HFFc6 (cell line): ENCODE data around the gene LGALS3BP. TPM values are rescaled to one million over a fixed set of nuclear protein-coding genes. Genes with fewer than 3 reads are reported as not detected.

Experiments
- DNase-seq: peaks from one replicate; pipeline ENCODE4 v3.0.0-alpha.2; 2018
- H3K27ac Mint-ChIP-seq: 2 replicates; pipeline ENCODE4 v1.8.0; 2020; ENCODE audit warnings: mild to moderate bottlenecking, mixed read lengths
- H3K27me3 Mint-ChIP-seq: 2 replicates; pipeline ENCODE4 v1.8.0; 2021; ENCODE audit warnings: mild to moderate bottlenecking, moderate library complexity, mixed read lengths; ENCODE audit not compliant: insufficient read depth
- H3K36me3 Mint-ChIP-seq: 2 replicates; pipeline ENCODE4 v1.8.0; 2021; ENCODE audit warnings: low read depth, mixed read lengths
- H3K4me1 Mint-ChIP-seq: 2 replicates; pipeline ENCODE4 v1.8.0; 2020; ENCODE audit warnings: low read depth, mixed read lengths
- H3K4me3 Mint-ChIP-seq: 2 replicates; pipeline ENCODE4 v1.8.0; 2020; ENCODE audit warnings: mild to moderate bottlenecking, moderate library complexity, mixed read lengths
- H3K9me3 Mint-ChIP-seq: 2 replicates; pipeline ENCODE4 v1.8.0; 2020; ENCODE audit warnings: mild to moderate bottlenecking, mixed read lengths
- CTCF ChIP-seq: fragments of 200-600 bp; sonication (generic); IDR thresholded peaks from 2 replicates; pipeline ENCODE4 v1.5.0; 2021; ENCODE audit warnings: antibody characterized with exemption, mild to moderate bottlenecking
- total RNA-seq, 6 experiments: library from RNA; stranded (reverse); fragmentation: NEBNext Ultra II Directional; extraction: Animal tissue kit (Norgen Biotek cat#: 25700); gene quantifications; 2 replicates in 1 of 6; 3 replicates in 5 of 6; pipeline ENCODE4 v1.2.3, GENCODE V29; 2021

LGALS3BP gene
- total RNA-seq, 6 experiments from 2014 or later: 31.1 to 46.4 (median 43.4) TPM

GRCh38 chr17:79002291-79002690 lies 22.6 kb upstream of the LGALS3BP start:
- no peak overlapping the region for H3K4me3 Mint-ChIP-seq
- peaks cover 7% of the 10 kb centered on the region for H3K4me1 Mint-ChIP-seq
- TF ChIP-seq CTCF: no peak
- H3K36me3 Mint-ChIP-seq: peaks cover 16% of the 10 kb centered on the region
- no peaks in the 10 kb centered on the region for H3K9me3 Mint-ChIP-seq
- no peaks in the 10 kb centered on the region; the same call in 1 of the 2 replicates for H3K27me3 Mint-ChIP-seq
- no peak for DNase-seq
- H3K27ac Mint-ChIP-seq: no peak overlapping the region

GRCh38 chr17:79001190-79002020 lies 21.7 kb upstream of the LGALS3BP start:
- Mint-ChIP-seq H3K36me3 (peaks cover 12% of the 10 kb centered on the region), H3K27me3 (no peaks in the 10 kb centered on the region; the same call in 1 of the 2 replicates), H3K4me3 (no peak overlapping the region), H3K4me1 (no peaks in the 10 kb centered on the region; the same call in 1 of the 2 replicates), H3K27ac (no peak overlapping the region), H3K9me3 (no peaks in the 10 kb centered on the region)
- TF ChIP-seq CTCF: no peak
- no peak for DNase-seq

DNA sequence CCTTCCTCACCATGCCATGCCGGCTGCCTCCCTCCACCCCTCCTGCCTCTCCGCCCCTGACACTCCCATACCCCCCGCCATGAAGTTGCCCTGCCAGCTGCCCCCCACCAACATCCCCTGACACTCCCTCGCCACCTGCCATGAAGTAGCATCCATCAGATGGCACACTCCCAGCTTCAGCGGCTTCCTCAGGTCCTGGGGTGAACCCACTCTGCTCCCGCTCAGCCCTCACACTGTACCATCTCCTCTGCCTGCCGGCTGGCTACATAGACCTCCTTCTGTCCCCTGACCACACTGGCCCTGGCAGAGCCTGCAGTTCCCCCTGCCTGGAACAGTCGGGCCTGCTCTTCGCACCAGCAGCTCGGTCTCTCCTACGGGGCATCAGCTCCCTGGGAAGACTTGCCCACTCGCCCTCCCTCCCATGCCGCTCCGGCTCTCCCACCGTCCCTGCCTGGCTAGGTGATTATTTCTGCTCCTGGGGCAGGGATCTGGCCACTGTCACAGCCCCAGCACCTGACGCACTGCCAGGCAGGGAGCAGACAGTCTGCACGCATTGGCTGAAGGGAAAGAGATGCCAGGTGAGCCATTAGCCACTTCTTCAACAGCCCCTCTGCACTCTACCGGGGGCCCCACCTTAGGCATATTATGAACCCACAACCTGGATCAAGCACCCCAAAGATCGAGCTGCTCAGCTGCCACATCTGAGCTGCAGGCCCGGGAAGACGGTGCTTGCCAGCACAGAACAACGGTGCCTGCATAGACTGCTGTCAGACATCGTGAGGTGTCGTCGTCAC lies 20.9 kb upstream of the LGALS3BP start:
- Mint-ChIP-seq H3K9me3 (no peaks in the 10 kb centered on the region), H3K4me3 (no peak overlapping the region), H3K36me3 (peaks cover 15% of the 10 kb centered on the region), H3K27ac (no peak overlapping the region), H3K4me1 (no peaks in the 10 kb centered on the region), H3K27me3 (no peaks in the 10 kb centered on the region)
- TF ChIP-seq CTCF: no peak
- DNase-seq: no peak

DNA sequence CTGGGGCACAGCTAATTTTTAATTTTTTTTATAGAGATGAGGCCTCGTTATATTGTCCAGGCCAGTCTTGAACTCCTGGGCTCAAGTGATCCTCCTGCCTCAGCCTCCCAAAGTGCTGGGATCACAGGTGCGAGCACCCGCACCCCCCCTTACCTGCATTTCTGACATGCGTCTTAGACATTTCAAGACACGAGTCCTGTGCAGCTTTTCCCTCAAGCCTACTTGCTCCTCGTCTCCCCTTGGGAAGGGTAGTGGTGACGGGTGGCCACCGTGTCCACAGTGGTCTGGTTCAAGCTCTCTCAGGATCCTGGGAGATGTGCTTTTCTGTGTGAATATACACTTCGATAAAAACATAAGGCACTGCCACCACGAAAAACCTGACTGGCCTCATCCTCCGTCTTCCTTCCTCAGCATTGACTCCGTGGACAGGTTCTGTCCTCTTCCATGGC lies 20.2 kb upstream of the LGALS3BP start:
- Mint-ChIP-seq H3K27me3 (no peaks in the 10 kb centered on the region; the same call in 1 of the 2 replicates), H3K9me3 (no peaks in the 10 kb centered on the region), H3K4me3 (no peak overlapping the region), H3K27ac (no peak overlapping the region), H3K36me3 (peaks cover 19% of the 10 kb centered on the region), H3K4me1 (no peaks in the 10 kb centered on the region)
- no peak for DNase-seq
- no peak for TF ChIP-seq CTCF

GRCh38 chr17:78999056-78999768 lies 19.5 kb upstream of the LGALS3BP start:
- H3K9me3 Mint-ChIP-seq: no peaks in the 10 kb centered on the region
- H3K4me1 Mint-ChIP-seq: no peaks in the 10 kb centered on the region
- H3K36me3 Mint-ChIP-seq: peaks cover 19% of the 10 kb centered on the region
- no peak for DNase-seq
- TF ChIP-seq CTCF: no peak
- no peak overlapping the region for H3K27ac Mint-ChIP-seq
- H3K4me3 Mint-ChIP-seq: no peak overlapping the region
- no peaks in the 10 kb centered on the region; the same call in 1 of the 2 replicates for H3K27me3 Mint-ChIP-seq
